NOMO-1 treated with dmso at 0.1 percent for 144 hours (cell line): ENCODE data around the gene THAP7.
A peak's percentile ranks its signal among the peaks of the same experiment; 100 is the strongest.
"Not testable (repeated sequence)": the region's sequence is repeated elsewhere in the genome, so short reads cannot be mapped to it uniquely, and the experiment has no call there.

ENCODE experiments used
- DNase-seq: peaks from one replicate; lab custom pipeline; 2025; ENCODE audit not compliant: unreplicated experiment; lab: John Stamatoyannopoulos, UW

THAP7 gene, protein sequence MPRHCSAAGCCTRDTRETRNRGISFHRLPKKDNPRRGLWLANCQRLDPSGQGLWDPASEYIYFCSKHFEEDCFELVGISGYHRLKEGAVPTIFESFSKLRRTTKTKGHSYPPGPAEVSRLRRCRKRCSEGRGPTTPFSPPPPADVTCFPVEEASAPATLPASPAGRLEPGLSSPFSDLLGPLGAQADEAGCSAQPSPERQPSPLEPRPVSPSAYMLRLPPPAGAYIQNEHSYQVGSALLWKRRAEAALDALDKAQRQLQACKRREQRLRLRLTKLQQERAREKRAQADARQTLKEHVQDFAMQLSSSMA

DNA sequence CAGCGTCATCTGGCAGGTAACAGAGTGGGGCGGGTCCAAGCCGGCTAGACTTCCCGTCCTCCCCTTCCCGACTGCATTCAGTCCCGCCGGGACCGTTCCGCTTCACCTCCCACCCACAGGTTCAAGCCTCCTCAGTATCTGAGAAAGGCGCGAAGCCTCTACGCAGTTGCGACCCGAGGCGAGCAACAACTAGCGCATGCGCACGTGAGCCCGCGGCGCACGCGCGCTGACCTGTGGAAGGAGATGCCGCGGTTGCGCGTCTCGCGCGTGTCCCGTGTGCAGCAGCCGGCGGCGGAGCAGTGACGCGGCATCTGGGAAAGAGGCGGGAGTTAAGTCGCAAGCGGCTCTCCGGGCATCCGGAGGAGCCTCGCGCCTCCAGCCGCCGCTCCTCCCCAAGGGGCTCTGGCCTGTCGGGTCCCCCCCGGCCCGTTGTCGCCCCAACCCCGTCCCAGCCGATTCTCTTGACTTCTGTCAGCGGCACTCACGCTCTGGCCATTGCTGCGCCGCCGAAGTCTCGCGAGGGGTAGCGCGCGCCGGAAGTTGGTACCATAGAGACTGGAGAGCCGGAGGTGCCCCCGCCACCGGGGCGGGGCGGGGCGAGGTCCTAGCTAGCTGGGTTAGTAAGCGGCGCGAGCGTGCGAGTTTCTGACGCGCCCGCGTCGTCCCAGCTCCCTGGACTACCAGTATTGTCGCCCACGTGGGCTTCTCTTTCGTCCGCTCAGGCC is at the start of gene THAP7:
Gene THAP7 (minus strand): TSS at position 518 of the 725 bp plus-strand sequence. CDS start 207 bp downstream, at position 311.
- peak; percentile 98 for DNase-seq

DNA sequence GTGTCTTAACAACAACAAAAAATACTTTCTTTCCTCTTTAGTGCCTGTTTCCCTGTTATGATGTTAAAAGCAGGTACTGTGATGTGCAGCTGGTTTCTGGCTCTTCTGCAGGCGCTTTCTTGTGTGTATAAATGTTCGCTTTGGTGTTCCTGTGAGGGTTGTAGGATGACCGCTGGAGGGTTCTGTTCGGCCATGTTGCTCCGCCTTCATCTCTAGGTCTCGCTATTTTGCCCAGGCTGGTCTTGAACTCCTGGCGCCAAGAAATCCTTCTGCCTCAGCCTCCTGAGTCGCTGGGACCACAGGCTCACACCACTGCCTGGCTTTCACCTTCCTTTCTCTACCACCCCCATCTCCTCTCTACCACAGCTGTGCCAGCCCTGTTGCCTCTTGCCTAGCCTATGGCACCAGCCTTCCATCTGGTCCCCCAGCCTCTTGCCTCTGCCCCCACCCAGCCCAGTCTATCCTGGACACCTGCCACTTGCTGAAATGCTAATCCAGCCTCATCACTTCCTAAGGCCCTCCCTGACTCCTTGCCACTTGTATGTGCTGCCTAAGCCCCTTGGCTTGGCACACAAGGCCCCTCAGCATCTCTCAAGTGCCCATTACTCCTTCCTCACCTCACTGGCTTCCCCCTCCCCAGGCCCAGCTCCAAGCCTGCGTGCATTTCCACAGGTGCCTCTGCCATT is 49.4 kb upstream of the THAP7 start:
- DNase-seq, result no peak

DNA sequence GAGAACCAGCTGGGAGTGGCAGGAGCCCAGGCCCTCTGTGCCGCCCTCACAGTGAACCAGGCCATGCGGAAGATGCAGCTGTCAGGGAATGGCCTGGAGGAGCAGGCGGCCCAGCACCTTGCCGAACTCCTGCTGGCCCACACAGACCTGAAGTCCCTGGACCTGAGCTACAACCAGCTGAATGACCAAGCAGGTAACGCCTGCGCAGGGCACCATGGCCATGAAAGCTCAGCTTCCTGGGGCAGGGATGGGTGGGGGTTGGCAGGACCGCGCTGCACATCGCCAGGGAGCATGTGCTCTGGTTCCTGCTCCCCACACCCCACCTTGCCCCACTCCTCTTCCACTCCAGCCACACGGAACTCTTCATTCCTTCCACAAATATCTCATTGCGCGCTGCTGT is 47.0 kb upstream of the THAP7 start:
- DNase-seq, result not testable (repeated sequence)

DNA sequence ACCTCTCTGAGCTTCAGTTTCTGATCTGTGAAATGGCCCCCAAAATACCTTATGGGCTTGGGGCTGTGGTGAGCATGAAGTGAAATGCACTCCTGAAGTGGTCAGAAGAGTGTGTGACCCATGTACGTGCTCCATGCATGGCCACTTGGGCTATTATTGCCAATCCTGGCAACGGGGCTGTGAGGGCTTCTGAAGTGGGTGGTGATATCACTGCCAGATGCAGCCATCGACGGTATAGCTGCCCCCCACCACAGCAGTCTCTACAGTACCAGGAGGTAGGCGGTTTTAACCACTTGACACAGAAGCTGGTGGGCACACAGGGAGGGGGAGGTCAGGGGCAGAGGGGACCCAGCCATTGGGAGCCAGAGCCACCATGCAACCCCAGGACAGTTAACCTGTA is 46.5 kb upstream of the THAP7 start:
- not testable (repeated sequence) for DNase-seq

DNA sequence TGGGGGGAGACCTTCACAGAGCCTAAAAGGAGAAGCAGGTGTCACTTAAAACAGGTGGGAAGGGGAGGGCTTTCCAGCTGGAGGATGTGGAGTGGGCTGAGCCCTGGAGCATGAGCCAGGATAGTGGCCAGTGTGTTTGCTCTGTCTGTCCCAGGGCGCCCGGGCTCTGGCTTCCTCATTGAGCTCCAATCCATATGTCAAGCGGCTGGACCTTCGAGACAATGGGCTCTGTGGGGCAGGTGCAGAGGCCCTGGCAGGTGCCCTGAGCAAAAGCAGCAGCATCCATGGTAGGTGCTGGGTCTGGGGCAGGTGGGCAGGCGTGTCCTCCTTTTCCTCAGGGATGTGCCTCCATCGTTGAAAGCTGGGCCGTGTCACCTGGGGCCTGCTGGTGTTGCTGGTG is 45.8 kb upstream of the THAP7 start:
- DNase-seq, result no peak

DNA sequence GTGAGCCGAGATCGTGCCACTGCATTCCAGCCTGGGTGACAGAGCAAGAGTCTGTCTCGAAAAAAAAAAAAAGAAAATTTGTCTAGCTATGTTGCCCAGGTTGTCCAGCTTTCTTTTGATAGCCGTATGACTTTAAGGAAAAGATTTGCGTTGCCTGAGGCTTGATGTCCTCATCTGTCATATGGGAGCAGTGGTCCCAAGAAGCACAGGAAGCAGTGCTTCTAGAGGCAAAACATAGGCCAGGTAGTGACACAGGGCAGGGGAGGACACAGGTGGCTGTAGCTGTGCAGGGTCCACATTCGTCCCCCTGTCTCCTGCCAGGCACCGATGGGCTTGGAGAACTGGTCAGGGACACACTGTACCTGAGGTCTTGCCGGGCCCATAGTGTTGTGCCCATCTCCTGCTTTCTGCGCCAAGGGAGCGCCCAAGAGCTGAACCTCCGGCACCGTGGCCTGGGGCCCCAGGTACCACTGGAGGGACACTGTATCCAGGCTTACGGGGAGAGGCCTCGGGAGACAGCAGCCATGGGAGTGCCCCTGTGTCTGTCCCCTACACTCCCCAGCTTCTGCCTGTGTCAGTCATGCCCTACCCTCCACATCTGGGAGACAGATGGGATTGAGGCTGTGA is 45.2 kb upstream of the THAP7 start:
- no peak for DNase-seq

DNA sequence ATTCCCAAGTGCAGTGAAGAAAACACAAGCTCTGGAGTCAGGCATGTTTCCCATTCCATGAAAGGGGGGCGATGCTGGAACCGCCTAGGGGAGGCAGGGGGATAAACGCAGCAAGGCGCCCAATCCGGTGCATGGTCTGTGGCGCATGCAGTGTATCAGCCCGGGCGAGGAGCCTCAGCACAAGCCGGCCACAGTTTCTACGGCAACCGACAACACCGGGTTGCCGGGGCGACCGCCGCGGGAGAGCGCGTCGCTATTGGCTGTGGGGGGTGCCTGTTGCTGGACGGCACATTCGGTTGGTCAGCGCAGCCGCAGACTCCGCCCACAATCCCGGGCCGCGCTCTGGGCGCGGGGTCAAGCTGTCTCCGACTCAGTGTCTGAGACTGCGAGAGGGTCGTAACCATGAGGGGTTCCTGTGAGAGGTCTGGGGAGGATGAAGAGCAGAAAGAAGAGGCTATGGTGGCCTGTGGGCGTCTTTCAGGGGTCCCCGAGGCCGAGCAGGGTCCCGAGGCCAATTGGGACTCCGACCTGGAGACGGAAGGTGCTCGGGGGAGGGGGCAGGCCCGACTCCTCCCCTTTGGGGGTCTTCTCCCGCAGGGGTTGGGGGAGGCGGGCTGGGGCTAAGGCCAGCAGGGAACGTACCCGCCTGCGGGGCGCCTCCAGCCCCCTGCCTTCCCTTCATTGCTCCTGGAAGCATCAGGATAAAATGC is 43.8 kb upstream of the THAP7 start, which contains the start of gene LRRC74B:
Gene LRRC74B (plus strand): TSS at position 362 of the 710 bp plus-strand sequence. CDS start 41 bp downstream, at position 403.
- peak; percentile 45 for DNase-seq

DNA sequence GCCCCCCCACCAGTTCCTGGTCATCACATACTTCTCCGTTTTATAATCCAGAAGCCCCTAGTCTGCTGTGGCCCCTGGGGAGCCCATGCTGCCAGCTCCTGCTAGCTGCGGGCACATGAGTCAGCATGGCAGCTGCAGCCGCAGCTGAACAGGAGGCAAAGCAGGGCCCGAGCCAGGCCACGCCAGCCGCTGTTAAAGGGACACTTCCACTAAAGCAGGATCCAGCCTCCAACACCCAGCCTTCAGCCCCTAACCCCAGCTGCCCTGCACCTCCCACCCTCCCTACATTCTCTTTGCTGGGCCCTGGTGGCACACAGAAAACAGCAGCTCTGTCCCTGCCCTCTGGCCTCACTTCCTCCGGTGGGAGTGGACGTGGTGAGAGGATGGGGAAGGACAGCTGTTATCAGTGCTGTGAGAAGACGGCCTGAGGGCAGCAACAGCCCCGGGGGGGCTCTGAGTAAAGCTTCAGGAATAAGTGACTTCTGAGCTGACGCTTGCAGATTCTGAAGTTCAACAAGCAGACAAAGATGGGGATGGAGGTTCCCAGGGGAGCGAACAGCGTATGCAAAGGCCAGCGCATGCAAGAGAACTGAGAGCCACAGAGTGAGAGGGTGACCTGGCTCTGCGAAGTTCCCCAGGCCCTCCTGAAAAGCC is 43.1 kb upstream of the THAP7 start:
- DNase-seq, result no peak

DNA sequence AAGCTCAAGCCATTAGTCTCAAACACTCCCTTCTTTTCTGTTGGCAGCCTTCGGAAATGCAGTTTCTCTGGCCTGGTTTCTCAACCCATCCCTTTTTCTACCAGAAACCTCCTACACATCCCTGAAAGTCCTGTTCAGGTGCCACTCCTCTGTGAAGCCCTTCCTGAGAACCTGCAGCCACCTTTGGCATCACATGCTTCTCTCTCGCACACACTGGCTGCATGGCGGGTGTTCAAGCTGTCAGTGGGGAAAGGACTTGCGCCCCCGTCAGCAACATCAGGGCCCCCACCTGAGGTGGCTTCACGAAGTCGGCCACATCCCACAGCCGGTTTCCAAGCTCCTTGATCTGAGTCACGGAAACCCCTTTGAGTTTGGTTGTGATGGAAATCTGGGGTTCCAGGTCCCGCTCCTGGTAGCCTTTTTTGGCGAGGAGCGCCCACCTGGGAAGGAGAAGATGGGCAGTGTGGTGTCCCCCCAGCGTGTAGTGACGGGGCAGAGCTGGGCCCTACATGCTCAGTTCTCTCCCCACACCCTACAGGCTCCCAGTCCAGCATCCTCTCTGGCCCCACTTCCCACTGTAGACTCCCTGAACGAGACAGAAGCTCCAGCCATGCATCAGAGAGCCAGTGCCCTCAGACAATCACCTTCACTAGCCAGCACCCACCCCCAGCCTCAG is 42.1 kb upstream of the THAP7 start:
- DNase-seq, result no peak

DNA sequence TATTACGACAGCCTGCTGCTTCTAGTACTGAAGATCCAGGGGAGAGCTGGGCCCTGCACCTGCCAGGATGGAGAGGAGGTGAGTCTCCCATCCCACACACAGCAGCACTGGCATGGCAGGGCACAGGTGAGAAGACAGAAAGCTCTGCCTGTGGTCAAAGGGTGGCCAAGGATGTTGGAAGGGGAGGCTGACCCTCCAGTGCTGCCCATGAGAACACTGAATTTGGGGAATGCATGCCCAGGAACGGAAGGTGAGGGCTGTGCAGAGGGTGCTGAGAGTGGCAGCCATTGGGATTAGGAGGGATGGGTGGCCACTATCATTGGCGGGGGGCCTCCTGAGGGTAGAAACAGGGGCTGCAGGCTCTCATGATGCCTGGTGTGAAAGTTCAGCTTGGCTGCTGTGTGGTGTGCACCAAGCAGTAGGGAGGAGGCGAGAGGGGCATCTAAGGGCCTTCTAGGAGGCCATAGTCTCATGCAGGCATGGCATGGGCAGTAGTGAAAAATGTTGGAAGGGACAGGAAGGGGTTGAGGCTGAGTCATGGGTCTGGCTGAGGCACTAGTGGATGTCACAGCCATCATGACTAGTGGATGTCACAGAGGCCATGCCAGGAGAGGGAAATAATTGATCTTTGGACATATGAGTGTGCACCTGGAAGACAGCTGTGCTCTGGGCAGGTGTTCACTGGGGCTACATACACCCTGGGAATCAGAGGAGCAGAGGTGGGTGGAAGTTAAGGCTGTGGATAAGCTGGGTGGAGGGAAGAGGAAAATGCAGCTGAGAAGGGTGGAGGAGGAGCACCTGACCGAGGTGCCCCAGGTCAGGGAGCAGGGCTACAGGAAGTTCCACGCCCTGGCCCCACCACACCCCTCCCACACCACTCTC is 41.3 kb upstream of the THAP7 start:
- no peak for DNase-seq

DNA sequence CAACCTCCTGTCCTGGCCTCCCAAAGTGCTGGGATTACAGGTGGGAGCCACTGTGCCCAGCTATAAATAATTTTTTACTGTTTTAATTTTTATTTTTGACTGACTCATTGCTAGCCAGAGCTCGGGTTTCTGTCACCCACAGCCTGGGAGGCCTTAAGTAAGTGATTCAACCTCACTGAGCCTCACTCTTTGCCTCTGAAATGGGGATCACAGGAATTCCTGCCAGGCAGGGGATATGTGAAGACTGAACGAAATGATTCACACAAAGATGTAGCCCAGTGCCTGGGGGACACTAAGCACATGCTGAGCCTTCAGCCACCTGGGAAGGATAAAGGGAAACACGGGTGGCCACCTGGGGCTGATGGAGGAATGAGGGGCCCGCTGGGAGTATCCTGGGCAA is 40.0 kb upstream of the THAP7 start:
- no peak for DNase-seq

DNA sequence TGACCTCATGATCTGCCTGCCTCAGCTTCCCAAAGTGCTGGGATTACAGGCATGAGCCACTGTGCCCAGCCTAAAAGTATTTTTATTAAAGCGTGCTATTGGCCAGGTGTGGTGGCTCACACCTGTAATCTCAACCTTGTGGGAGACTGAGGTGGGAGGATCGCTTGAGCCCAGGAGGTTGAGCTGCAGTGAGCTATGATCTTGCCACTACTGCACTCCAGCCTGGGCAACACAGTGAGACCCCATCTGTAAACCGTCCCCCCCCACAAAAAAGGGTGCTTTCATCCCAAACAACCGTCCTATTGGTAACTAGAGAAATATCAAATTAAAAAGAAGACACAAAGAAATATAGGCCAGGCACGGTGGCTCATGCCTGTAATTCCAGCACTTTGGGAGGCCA is 37.2 kb upstream of the THAP7 start:
- not testable (repeated sequence) for DNase-seq

DNA sequence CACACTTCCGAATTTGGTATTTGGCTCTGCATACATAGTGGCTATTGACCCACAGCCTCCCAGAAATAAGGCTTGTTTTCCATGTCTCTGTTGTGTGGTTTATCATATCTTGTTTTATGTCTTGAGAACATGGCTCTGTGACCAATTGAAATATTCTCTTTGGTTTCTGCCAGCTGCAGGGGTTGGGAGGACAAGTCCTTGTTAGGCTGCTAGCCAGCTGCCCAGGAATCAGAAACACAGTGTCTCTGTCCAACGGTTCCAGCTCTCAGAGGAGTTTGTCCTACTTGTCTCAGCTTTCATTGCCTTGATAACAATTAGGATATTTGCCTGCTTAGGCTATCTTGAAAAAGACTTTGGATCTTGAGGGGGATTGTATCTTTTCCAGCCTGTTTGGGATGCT is 36.5 kb upstream of the THAP7 start:
- DNase-seq, result no peak

DNA sequence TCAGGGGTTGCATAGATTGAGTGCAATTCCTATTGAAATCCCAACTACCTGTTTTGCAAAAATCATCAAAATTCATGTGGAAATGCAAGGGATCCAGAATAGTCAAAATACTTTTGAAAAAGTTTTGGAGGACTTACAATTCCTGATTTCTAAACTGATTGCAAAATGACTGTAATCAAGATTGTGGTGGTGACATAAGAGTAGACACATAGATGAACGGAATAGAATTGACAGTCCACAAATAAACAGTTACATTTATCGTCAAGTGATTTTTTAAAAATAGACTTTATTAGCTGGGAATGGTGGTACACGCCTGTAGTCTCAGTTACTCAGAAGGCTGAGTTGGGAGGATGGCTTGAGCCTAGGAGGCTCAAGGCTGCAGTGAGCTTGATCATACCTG is 33.1 kb upstream of the THAP7 start:
- no peak for DNase-seq

DNA sequence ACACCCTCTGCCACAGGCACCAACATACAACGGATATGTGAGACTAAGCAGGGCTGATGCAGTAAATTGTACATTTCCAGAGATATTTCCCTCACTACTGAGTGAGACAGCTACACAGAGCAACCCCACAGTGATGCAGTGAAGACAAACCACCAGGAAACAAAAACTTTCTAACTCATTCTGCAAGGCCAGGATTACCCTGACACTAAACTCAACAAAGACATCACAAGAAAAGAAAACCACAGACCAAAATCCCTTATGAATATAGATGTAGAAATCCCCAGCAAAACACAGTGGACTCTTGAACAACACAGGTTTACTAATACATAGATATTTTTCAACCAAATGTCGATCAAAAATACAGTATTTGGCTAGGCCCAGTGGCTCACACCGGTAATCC is 32.0 kb upstream of the THAP7 start:
- no peak for DNase-seq

DNA sequence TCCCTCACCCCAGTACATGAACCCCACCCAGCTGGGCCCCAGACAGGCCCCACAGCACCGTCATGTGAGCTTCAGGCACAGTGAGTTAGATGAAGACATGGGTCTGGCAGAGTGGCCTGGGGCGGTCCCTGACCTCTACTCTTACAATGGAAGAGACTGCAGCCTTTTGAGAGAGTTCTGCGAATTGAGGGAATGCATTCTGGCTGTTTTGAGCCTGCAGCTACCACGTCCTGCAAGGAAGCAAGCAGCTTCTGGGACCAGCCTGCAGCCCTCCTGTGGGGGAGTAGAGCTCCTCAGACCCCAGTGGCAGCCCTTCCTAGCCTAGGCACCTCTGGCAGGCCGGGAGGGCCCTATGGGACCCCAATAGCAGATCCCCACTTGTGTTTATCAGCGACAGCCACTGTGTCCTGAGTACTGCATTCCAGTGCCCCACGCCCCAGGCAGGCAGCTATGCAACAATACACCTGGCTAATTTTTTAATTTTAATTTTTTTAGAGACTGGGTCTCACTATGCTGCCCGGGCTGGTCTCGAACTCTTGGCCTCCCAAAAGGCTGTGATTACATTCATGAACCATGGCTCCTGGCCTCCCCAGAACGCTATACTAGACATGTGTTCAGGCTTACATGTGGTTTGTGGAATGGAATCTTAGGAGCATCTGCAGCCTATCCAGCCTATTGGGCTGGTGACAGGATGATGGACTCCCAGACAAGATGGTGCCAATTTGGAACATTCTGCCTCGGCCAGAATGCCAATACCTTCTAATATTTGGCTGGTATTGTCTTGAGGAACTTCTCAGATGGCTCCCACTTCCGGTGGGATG is 31.2 kb upstream of the THAP7 start:
- DNase-seq, result no peak

DNA sequence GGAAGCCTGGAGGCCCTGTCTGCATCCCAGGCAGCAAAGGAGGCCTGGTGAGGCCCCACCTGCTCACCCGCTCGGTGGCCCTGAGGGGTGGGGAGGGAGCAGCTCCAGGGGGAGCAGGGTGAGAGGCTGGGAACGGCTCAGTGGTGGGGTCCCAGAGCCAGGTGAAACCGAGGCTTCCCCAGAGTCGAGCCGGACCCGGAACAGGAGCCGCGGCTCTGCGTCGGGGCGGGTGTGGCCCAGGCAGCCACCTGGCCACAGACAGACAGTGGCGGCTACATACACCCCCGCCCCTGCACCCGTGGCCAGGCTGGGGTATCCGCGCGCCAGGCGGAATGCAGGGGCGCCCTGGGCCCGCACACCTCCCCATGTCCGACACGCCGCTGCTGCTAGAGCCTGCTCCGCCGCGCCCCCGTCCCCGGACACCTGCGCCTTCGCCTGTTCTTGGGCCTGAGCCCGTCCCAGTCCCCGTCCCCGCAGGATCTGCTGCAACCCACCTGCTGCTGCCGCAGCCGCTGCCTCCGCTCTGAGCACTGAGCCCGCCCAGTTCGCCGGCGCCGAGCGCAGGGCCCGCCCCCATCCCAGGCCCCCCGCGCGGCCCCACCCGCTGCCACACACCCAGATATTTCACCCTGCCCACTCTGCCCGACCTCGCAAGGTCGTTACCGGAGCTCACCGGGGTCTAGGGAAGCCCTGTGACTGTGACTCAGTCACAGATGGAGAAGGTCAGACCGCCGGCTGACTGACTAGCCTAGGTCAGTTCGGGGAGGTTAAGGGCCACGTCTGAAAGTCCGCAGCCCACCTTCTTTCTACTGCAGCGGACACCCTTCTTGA is 30.3 kb upstream of the THAP7 start, which contains the start of gene SLC7A4:
Gene SLC7A4 (minus strand): TSS at position 525 of the 831 bp plus-strand sequence. CDS start 749 bp downstream, outside the sequence.
- DNase-seq, result no peak
